Central memory CD8-positive, alpha-beta T cell (primary cell): ENCODE measurements around the gene DELE1.

Source experiments
- ATAC-seq: fragments of 150-1000 bp; cut with Tn5 transposase; replicated peaks from 2 replicates; pipeline ENCODE4 v1.10.0; 2022; ENCODE audit warnings: mild to moderate bottlenecking, moderate FRiP score, moderate number of reproducible peaks; ENCODE audit not compliant: poor library complexity, severe bottlenecking; ENCODE audit errors: extremely low read depth
- DNase-seq, 2 donors: peaks; one replicate each; pipeline ENCODE4 v3.0.0; 2021; ENCODE audit warnings: low spot score in 2 of 2
- H3K27ac Mint-ChIP-seq: one replicate; pipeline ENCODE4 v1.8.0; 2022; ENCODE audit warnings: low read depth, mild to moderate bottlenecking, moderate library complexity, mixed read lengths
- H3K27me3 Mint-ChIP-seq: one replicate; pipeline ENCODE4 v1.8.0; 2022; ENCODE audit warnings: mixed read lengths
- H3K36me3 Mint-ChIP-seq: one replicate; pipeline ENCODE4 v1.8.0; 2022; ENCODE audit warnings: mild to moderate bottlenecking, moderate library complexity, mixed read lengths; ENCODE audit not compliant: insufficient read depth
- H3K4me1 Mint-ChIP-seq: one replicate; pipeline ENCODE4 v1.8.0; 2022; ENCODE audit warnings: mixed read lengths
- H3K4me3 Mint-ChIP-seq: one replicate; pipeline ENCODE4 v1.8.0; 2022; ENCODE audit warnings: mild to moderate bottlenecking, moderate library complexity, mixed read lengths
- H3K9me3 Mint-ChIP-seq: one replicate; pipeline ENCODE4 v1.8.0; 2022; ENCODE audit warnings: mixed read lengths

Gene DELE1

GRCh38 chr5:141958113-141958512, 34.4 kb downstream of the DELE1 start, which contains the start of gene PCDH12:
PCDH12 (minus strand) TSS chr5:141958202; CDS start chr5:141957851, 351 bp downstream.
- ATAC-seq, result no peak
- Mint-ChIP-seq H3K27ac (no peak within 1 kb of the TSS), H3K9me3 (no peaks in the 10 kb centered on the region), H3K4me3 (no peak within 1 kb of the TSS), H3K36me3 (peaks cover 1% of the 10 kb centered on the region), H3K4me1 (peaks cover 46% of the 10 kb centered on the region), H3K27me3 (no peaks in the 10 kb centered on the region)
- no peak for DNase-seq

- H3K4me3 Mint-ChIP-seq, result no peak overlapping the region
- H3K4me1 Mint-ChIP-seq, result peaks cover 46% of the 10 kb centered on the region
- no peak overlapping the region for H3K27ac Mint-ChIP-seq
- H3K9me3 Mint-ChIP-seq, result no peaks in the 10 kb centered on the region
- no peak for ATAC-seq
- H3K27me3 Mint-ChIP-seq, result no peaks in the 10 kb centered on the region
- peaks cover 1% of the 10 kb centered on the region for H3K36me3 Mint-ChIP-seq
- no peak for DNase-seq
Observed at GRCh38 chr5:141958546-141959172, 35.0 kb downstream of the DELE1 start.

DNA sequence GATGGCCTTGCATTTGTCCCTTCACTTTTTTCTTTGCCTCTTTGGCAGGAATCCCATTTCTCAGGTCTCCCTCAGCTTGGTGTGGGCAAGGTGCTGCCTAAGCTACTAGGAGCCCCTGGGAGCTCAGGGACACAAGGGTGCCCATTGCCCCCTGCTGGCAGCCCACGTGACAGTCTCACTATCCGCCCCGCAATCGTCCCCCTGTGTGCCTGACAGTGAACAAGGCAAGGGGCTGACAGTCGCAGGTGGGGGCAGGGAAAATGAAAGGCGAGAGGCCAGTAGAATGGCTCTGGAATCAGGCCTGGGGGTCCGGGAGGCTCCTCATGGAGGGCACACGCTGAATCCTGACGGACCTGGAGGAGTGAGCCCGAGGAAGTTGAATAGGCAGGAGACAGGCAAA, 36.3 kb downstream of the DELE1 start:
- Mint-ChIP-seq H3K4me3 (no peak overlapping the region), H3K4me1 (peaks cover 46% of the 10 kb centered on the region), H3K27ac (peak overlapping the region; percentile 62), H3K9me3 (no peaks in the 10 kb centered on the region), H3K36me3 (peaks cover 1% of the 10 kb centered on the region), H3K27me3 (no peaks in the 10 kb centered on the region)
- no peak for DNase-seq
- ATAC-seq, result no peak

DNA sequence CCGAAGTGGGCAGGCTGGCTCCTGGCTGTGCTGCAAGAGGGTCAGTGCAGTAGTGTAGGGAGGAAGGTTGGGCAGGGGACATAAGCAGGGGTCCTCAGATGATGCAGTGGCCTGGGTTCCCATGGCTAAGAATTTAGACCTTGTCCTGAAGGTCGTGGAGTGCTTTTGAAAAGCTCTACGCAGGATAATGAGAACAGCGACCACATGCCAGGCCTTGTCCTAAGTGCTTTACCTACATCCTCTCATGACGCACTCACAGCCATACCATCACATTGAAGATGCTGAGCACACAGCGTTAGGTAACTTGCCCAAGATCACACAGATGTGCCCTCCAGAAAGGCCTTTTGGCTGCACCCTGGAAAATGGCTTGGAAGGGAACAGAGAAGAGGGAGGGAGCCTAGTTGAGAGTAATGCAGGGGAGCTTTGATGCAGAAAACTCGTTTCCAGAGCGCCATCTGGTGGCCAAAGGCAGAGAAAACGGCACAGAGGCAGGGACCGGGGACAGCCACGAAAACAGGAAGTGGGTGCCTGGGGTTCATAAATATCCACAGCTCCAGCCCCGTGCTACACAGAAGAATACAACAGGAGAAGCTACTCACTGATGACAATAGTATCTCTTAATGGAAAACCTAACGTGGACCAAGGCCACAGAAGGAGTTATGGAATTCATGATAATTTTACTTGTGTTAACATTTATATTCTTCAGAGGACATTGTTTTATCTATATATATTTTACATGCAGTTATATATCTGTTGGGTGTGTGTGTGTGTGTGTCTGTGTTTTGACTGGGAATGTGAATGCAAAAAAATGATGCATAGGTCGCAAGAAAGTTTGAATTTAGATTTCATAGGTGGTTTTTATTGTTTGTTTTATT, 37.0 kb downstream of the DELE1 start:
- Mint-ChIP-seq H3K9me3 (no peaks in the 10 kb centered on the region), H3K36me3 (peaks cover 1% of the 10 kb centered on the region), H3K27me3 (no peaks in the 10 kb centered on the region), H3K4me3 (peak overlapping the region; percentile 23), H3K4me1 (peaks cover 46% of the 10 kb centered on the region), H3K27ac (peak overlapping the region; percentile 59)
- ATAC-seq (peak; percentile 98), DNase-seq (peak; percentile 85 to 91)

GRCh38 chr5:141961466-141961865, 37.8 kb downstream of the DELE1 start:
- Mint-ChIP-seq H3K9me3 (no peaks in the 10 kb centered on the region), H3K36me3 (peaks cover 1% of the 10 kb centered on the region), H3K4me1 (peaks cover 46% of the 10 kb centered on the region), H3K27me3 (no peaks in the 10 kb centered on the region), H3K4me3 (peak overlapping the region; percentile 23), H3K27ac (peak overlapping the region; percentile 59)
- ATAC-seq, result no peak
- DNase-seq, result no peak

- H3K9me3 Mint-ChIP-seq, result no peaks in the 10 kb centered on the region
- no peaks in the 10 kb centered on the region for H3K27me3 Mint-ChIP-seq
- H3K36me3 Mint-ChIP-seq, result peaks cover 6% of the 10 kb centered on the region
- no peak for DNase-seq
- peaks cover 49% of the 10 kb centered on the region for H3K4me1 Mint-ChIP-seq
- ATAC-seq, result no peak
- H3K27ac Mint-ChIP-seq, result no peak overlapping the region
- no peak overlapping the region for H3K4me3 Mint-ChIP-seq
Observed at GRCh38 chr5:141963701-141964100, 40.0 kb downstream of the DELE1 start.

- Mint-ChIP-seq H3K4me1 (peaks cover 50% of the 10 kb centered on the region), H3K36me3 (peaks cover 13% of the 10 kb centered on the region), H3K9me3 (no peaks in the 10 kb centered on the region), H3K27me3 (no peaks in the 10 kb centered on the region), H3K4me3 (no peak overlapping the region), H3K27ac (no peak overlapping the region)
- DNase-seq (no peak), ATAC-seq (no peak)
Observed at GRCh38 chr5:141965071-141965470, 41.4 kb downstream of the DELE1 start.

GRCh38 chr5:141966275-141966962, 42.7 kb downstream of the DELE1 start:
- no peaks in the 10 kb centered on the region for H3K27me3 Mint-ChIP-seq
- peaks cover 45% of the 10 kb centered on the region for H3K4me1 Mint-ChIP-seq
- H3K27ac Mint-ChIP-seq, result peak overlapping the region; percentile 33
- ATAC-seq (no peak), DNase-seq (no peak)
- H3K9me3 Mint-ChIP-seq, result no peaks in the 10 kb centered on the region
- H3K36me3 Mint-ChIP-seq, result peaks cover 18% of the 10 kb centered on the region
- no peak overlapping the region for H3K4me3 Mint-ChIP-seq

GRCh38 chr5:141966963-141967333, 43.3 kb downstream of the DELE1 start:
- Mint-ChIP-seq H3K4me3 (no peak overlapping the region), H3K9me3 (no peaks in the 10 kb centered on the region), H3K4me1 (peaks cover 42% of the 10 kb centered on the region), H3K27me3 (no peaks in the 10 kb centered on the region), H3K27ac (peak overlapping the region; percentile 33), H3K36me3 (peaks cover 19% of the 10 kb centered on the region)
- DNase-seq (no peak), ATAC-seq (no peak)

GRCh38 chr5:141968914-141969608, 45.4 kb downstream of the DELE1 start, which contains the start of gene RNF14:
RNF14 (plus strand) TSS chr5:141969105; CDS start chr5:141973589, 4,484 bp downstream.
- peaks cover 43% of the 10 kb centered on the region for H3K4me1 Mint-ChIP-seq
- H3K27ac Mint-ChIP-seq, result peak within 1 kb of the TSS; percentile 98
- no peaks in the 10 kb centered on the region for H3K9me3 Mint-ChIP-seq
- peak within 1 kb of the TSS; percentile 95 for H3K4me3 Mint-ChIP-seq
- peak; percentile 89 to 90 for DNase-seq
- peak; percentile 98 for ATAC-seq
- no peaks in the 10 kb centered on the region for H3K27me3 Mint-ChIP-seq
- peaks cover 27% of the 10 kb centered on the region for H3K36me3 Mint-ChIP-seq

GRCh38 chr5:141969783-141970771, 46.4 kb downstream of the DELE1 start:
- peaks cover 52% of the 10 kb centered on the region for H3K4me1 Mint-ChIP-seq
- no peak for ATAC-seq
- DNase-seq, result no peak

More at GRCh38 chr5:141969783-141970771, 46.4 kb downstream of the DELE1 start:
- Mint-ChIP-seq H3K36me3 (peaks cover 29% of the 10 kb centered on the region), H3K27me3 (no peaks in the 10 kb centered on the region), H3K27ac (peak overlapping the region; percentile 98), H3K4me3 (peak overlapping the region; percentile 95), H3K9me3 (no peaks in the 10 kb centered on the region)
